Breast epithelium (tissue), 4 donors: ENCODE data around the gene VPS26B. TPM values are rescaled to one million over a fixed set of nuclear protein-coding genes. Genes with fewer than 3 reads are reported as not detected.

Source experiments
- DNase-seq, 2 donors: peaks; one replicate each; pipeline ENCODE4 v3.0.0-alpha.2; 2019; ENCODE audit warnings: low spot score in 2 of 2
- H3K27ac ChIP-seq, 2 donors: fragments of 200-600 bp; sonication (generic) in 1 of 2; one replicate each; pipeline ENCODE4 v1.5.1; 2016 to 2019; ENCODE audit warnings: mild to moderate bottlenecking in 1 of 2
- H3K27me3 ChIP-seq, 2 donors: fragments of 200-600 bp; sonication (generic) in 1 of 2; one replicate each; pipeline versions ENCODE4 v1.5.1 to v1.6.0; 2017 to 2019; ENCODE audit warnings: control low read depth in 1 of 2, mild to moderate bottlenecking in 1 of 2
- H3K36me3 ChIP-seq: fragments of 200-600 bp; one replicate; pipeline ENCODE4 v1.5.1; 2019
- H3K4me1 ChIP-seq, 2 donors: fragments of 200-600 bp; sonication (generic); one replicate each; pipeline ENCODE4 v1.5.1; 2016 to 2019; ENCODE audit warnings: control low read depth in 1 of 2
- H3K4me3 ChIP-seq, 3 donors: fragments of 200-600 bp; sonication (generic); 1 replicate in 2 of 3; 2 replicates in 1 of 3; pipeline ENCODE4 v1.5.1; 2016 to 2019; ENCODE audit warnings: mild to moderate bottlenecking in 3 of 3, moderate library complexity in 2 of 3
- H3K9me3 ChIP-seq, 2 donors: fragments of 200-600 bp; sonication (generic) in 1 of 2; one replicate each; pipeline ENCODE4 v1.5.1; 2016 to 2019; ENCODE audit warnings: control low read depth in 1 of 2
- POLR2A ChIP-seq: fragments of 450-650 bp; IDR thresholded peaks from one replicate; pipeline ENCODE4 v1.6.1; 2016; ENCODE audit warnings: antibody characterized with exemption, mild to moderate bottlenecking, moderate library complexity
- POLR2AphosphoS5 ChIP-seq, 3 donors: sonication (generic); formaldehyde crosslinking; IDR thresholded peaks; one replicate each; pipeline ENCODE4 v1.6.1; 2017; ENCODE audit warnings: antibody characterized with exemption in 3 of 3
- intact Hi-C: fragments of 100-400 bp; cut with DNase I; formaldehyde crosslinking; loops from one replicate; pipeline ENCODE4 v1.15.1; 2023; ENCODE audit warnings: low total_unique reads
- total RNA-seq, 3 donors: library from RNA; depleted of rRNA; stranded (reverse); fragments of >200 nt; gene quantifications; one replicate each; pipeline ENCODE4 v1.1.0, GENCODE V29; 2016
- TF ChIP-seq, protein P1 (sequence below), 3 donors: fragments of 450-650 bp; IDR thresholded peaks; one replicate each; pipeline ENCODE4 v1.5.1; 2016 to 2017; ENCODE audit warnings: antibody characterized with exemption in 3 of 3, mild to moderate bottlenecking in 3 of 3, moderate library complexity in 3 of 3

The VPS26B gene
- total RNA-seq, 3 donors from 2014 or later: 34.4 to 45.0 (median 40.1) TPM

DNA sequence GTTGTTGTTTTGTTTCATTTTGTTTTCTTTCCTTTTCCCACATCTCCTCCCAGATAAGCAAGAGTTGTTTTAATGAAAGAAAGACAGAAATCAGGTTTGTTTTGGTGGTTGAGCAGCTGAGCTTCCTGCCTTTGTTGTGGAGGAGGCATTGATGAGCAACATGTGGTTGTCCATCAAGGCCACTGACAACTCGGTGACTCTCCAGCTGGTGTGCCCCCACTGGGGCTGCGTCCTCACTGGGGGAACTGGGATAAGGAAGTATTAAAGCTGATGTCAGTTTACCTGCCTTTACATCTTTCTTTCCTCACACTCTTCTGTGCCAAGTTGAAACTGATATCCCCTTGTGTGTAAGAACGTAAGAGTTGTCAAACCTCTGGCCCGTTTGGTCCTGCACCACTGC lies 5.9 kb downstream of the VPS26B start:
- no peak overlapping the region for H3K4me3 ChIP-seq
- H3K27ac ChIP-seq: no peak overlapping the region
- H3K9me3 ChIP-seq: no peaks in the 10 kb centered on the region
- H3K36me3 ChIP-seq: no peaks in the 10 kb centered on the region
- no peaks in the 10 kb centered on the region for H3K27me3 ChIP-seq
- intact Hi-C loops: no loop called here
- TF ChIP-seq POLR2A: no peak
- peaks cover 0 to 7% of the 10 kb centered on the region in 2 donors for H3K4me1 ChIP-seq
- DNase-seq: no peak

GRCh38 chr11:134231958-134232659 lies 7.6 kb downstream of the VPS26B start:
- no peak for DNase-seq
- Histone ChIP-seq H3K36me3 (no peaks in the 10 kb centered on the region), H3K27ac (no peak overlapping the region), H3K4me3 (no peak overlapping the region), H3K27me3 (no peaks in the 10 kb centered on the region), H3K4me1 (no peaks in the 10 kb centered on the region), H3K9me3 (no peaks in the 10 kb centered on the region)
- intact Hi-C loops: no loop called here
- TF ChIP-seq, protein P1, sequence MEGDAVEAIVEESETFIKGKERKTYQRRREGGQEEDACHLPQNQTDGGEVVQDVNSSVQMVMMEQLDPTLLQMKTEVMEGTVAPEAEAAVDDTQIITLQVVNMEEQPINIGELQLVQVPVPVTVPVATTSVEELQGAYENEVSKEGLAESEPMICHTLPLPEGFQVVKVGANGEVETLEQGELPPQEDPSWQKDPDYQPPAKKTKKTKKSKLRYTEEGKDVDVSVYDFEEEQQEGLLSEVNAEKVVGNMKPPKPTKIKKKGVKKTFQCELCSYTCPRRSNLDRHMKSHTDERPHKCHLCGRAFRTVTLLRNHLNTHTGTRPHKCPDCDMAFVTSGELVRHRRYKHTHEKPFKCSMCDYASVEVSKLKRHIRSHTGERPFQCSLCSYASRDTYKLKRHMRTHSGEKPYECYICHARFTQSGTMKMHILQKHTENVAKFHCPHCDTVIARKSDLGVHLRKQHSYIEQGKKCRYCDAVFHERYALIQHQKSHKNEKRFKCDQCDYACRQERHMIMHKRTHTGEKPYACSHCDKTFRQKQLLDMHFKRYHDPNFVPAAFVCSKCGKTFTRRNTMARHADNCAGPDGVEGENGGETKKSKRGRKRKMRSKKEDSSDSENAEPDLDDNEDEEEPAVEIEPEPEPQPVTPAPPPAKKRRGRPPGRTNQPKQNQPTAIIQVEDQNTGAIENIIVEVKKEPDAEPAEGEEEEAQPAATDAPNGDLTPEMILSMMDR (IDR thresholded peaks at IDR 0.05): no peak
- TF ChIP-seq POLR2AphosphoS5 (IDR thresholded peaks at IDR 0.05): no peak
- no peak for TF ChIP-seq POLR2A

- intact Hi-C loops: no loop called here
- DNase-seq: no peak
- no peaks in the 10 kb centered on the region for H3K9me3 ChIP-seq
- no peaks in the 10 kb centered on the region for H3K36me3 ChIP-seq
- no peaks in the 10 kb centered on the region for H3K4me1 ChIP-seq
- TF ChIP-seq, protein P1 (IDR thresholded peaks at IDR 0.05): no peak
- TF ChIP-seq POLR2A (no peak), POLR2AphosphoS5 (IDR thresholded peaks at IDR 0.05) (no peak)
- no peaks in the 10 kb centered on the region for H3K27me3 ChIP-seq
- H3K4me3 ChIP-seq: no peak overlapping the region
- no peak overlapping the region for H3K27ac ChIP-seq
These were observed 9.3 kb downstream of the VPS26B start for GRCh38 chr11:134233729-134234179.

GRCh38 chr11:134235399-134235798 lies 10.9 kb downstream of the VPS26B start:
- Histone ChIP-seq H3K27ac (no peak overlapping the region), H3K36me3 (no peaks in the 10 kb centered on the region), H3K27me3 (no peaks in the 10 kb centered on the region), H3K4me1 (no peaks in the 10 kb centered on the region), H3K9me3 (no peaks in the 10 kb centered on the region), H3K4me3 (no peak overlapping the region)
- DNase-seq: no peak
- TF ChIP-seq POLR2AphosphoS5 (IDR thresholded peaks at IDR 0.05) (no peak), POLR2A (no peak)
- TF ChIP-seq, protein P1 (IDR thresholded peaks at IDR 0.05): no peak
- intact Hi-C loops: no loop called here

GRCh38 chr11:134236834-134237556 lies 12.5 kb downstream of the VPS26B start:
- no peaks in the 10 kb centered on the region for H3K4me1 ChIP-seq
- H3K36me3 ChIP-seq: no peaks in the 10 kb centered on the region
- H3K27ac ChIP-seq: no peak overlapping the region
- no peak for TF ChIP-seq POLR2A
- no peak for TF ChIP-seq POLR2AphosphoS5 (IDR thresholded peaks at IDR 0.05)
- TF ChIP-seq, protein P1 (IDR thresholded peaks at IDR 0.05): no peak
- H3K4me3 ChIP-seq: no peak overlapping the region
- H3K27me3 ChIP-seq: no peaks in the 10 kb centered on the region
- DNase-seq: no peak
- H3K9me3 ChIP-seq: no peaks in the 10 kb centered on the region
- intact Hi-C loops: no loop called here
